ENCODE results near the gene MAZ. TPM values are rescaled to one million over a fixed set of nuclear protein-coding genes. Genes with fewer than 3 reads are reported as not detected.

MAZ gene
- total RNA-seq, 1 donor = 132 TPM

DNA sequence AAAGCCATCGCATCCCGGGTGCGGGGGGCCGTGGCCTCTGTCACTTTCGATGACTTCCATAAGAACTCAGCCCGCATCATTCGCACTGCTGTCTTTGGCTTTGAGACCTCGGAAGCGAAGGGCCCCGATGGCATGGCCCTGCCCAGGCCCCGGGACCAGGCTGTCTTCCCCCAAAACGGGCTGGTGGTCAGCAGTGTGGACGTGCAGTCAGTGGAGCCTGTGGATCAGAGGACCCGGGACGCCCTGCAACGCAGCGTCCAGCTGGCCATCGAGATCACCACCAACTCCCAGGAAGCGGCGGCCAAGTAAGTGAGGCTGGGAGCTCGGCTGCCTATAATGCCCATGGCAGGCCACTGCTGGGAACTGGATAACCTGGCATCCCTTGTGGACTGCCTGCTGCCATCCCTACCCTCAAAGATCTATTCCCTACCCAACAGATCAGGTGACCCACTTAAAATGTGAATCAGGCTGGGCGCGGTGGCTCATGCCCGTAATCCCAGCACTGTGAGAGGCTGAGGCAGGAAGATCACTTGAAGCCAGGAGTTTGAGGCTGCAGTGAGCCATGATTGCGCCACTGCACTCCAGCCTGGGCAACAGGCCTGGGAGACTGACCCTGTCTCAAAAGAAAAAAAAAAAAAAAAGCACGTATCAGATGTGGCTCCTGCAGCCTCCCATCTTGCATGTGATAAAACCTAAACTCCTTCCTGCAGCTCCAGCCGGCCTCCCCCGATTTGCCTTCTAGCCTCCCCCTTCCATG lies 38.4 kb downstream of the MAZ start:
- Histone ChIP-seq H3K4me3 (ENCODE audit: low read length) (no peak overlapping the region), H3K27me3 (ENCODE audit: insufficient read depth, low read length) (no peaks in the 10 kb centered on the region), H3K9me3 (ENCODE audit: low read depth, low read length) (no peaks in the 10 kb centered on the region), H3K4me1 (ENCODE audit: insufficient read depth, low read length) (no peaks in the 10 kb centered on the region)

DNA sequence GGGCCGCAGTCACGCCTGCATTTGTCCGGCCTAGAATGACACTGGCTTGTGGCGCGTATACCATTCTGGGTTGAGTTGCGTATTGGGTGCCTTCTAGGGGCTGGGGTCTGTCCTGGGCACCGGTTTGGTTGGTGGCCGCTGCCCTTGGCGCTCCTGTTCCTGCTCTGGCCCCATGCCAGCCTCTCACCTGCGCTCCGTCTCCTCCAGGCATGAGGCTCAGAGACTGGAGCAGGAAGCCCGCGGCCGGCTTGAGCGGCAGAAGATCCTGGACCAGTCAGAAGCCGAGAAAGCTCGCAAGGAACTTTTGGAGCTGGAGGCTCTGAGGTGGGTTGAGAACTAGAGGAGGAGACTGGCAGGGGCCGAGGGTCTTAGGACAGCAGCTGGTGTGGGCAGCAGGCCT lies 39.3 kb downstream of the MAZ start:
- Histone ChIP-seq H3K4me1 (ENCODE audit: insufficient read depth, low read length) (no peaks in the 10 kb centered on the region), H3K9me3 (ENCODE audit: low read depth, low read length) (no peaks in the 10 kb centered on the region), H3K4me3 (ENCODE audit: low read length) (no peak overlapping the region), H3K27me3 (ENCODE audit: insufficient read depth, low read length) (no peaks in the 10 kb centered on the region)

GRCh38 chr16:29848420-29849297 lies 42.3 kb downstream of the MAZ start:
- Histone ChIP-seq H3K27me3 (ENCODE audit: insufficient read depth, low read length) (no peaks in the 10 kb centered on the region), H3K4me1 (ENCODE audit: insufficient read depth, low read length) (no peaks in the 10 kb centered on the region), H3K4me3 (ENCODE audit: low read length) (no peak overlapping the region), H3K9me3 (ENCODE audit: low read depth, low read length) (no peaks in the 10 kb centered on the region)

DNA sequence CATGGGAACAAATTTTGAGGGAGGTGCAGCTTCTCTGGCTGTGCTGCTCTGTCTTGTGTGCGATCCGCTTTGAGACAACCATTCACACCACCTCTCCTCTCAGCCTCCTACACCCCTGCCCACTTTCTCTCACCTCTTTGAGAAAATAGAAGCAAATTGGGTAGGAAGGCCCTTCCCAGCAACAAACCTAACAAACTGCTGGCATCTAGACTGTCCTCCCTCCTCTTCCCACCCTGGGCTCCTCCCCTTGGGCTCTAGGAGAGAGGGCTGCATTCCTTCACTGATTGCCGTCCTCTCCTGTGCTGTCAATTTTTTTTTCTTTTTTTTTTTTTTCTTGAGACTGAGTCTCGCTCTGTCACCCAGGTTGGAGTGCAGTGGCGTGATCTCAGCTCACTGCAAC lies 43.2 kb downstream of the MAZ start:
- H3K9me3 ChIP-seq (ENCODE audit: low read depth, low read length) = no peaks in the 10 kb centered on the region
- H3K27me3 ChIP-seq (ENCODE audit: insufficient read depth, low read length) = no peaks in the 10 kb centered on the region
- no peak overlapping the region for H3K4me3 ChIP-seq (ENCODE audit: low read length)
- H3K4me1 ChIP-seq (ENCODE audit: insufficient read depth, low read length) = no peaks in the 10 kb centered on the region

DNA sequence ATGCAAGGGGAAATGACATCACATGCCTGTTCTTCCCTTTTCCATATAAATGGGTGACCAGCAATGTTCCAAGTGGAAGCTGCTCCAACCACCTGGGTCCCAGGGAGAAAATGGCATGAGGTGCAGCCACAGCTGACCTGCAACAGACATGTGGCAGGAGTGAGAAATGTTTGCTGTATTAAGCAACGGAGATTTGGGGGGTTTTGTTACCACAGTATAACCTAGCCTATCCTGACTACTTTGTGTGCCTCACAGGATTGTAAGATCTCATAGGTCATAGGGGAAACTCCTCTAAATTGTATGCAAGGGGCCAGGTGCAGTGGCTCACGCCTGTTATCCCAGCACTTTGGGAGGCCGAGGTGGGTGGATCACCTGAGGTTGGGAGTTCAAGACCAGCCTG lies 44.7 kb downstream of the MAZ start:
- no peak overlapping the region for H3K4me3 ChIP-seq (ENCODE audit: low read length)

DNA sequence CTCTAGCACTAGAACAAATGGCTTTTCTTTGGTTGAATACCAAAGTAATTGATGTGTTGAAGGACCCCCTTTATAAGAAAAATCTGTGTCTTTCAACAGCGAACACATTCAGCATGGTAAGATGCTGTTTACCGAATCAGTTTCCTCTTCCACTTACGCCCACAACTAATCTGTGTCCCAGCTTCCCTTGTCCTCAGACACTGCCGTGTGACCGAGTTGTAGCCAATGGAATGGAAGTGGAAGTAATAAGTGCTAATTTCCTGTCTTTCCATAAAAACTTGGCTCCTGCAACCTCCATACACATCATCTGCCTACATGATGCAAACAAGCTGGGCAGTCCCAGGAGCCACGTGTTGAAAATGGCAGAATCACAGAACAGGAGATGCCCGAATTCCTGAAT lies 46.3 kb downstream of the MAZ start:
- H3K4me1 ChIP-seq (ENCODE audit: insufficient read depth, low read length) = no peaks in the 10 kb centered on the region
- no peaks in the 10 kb centered on the region for H3K27me3 ChIP-seq (ENCODE audit: insufficient read depth, low read length)
- H3K4me3 ChIP-seq (ENCODE audit: low read length) = no peak overlapping the region
- no peaks in the 10 kb centered on the region for H3K9me3 ChIP-seq (ENCODE audit: low read depth, low read length)

More for the DNA sequence above, 44.7 kb downstream of the MAZ start:
- Histone ChIP-seq H3K4me1 (ENCODE audit: insufficient read depth, low read length) (no peaks in the 10 kb centered on the region), H3K9me3 (ENCODE audit: low read depth, low read length) (no peaks in the 10 kb centered on the region), H3K27me3 (ENCODE audit: insufficient read depth, low read length) (no peaks in the 10 kb centered on the region)

DNA sequence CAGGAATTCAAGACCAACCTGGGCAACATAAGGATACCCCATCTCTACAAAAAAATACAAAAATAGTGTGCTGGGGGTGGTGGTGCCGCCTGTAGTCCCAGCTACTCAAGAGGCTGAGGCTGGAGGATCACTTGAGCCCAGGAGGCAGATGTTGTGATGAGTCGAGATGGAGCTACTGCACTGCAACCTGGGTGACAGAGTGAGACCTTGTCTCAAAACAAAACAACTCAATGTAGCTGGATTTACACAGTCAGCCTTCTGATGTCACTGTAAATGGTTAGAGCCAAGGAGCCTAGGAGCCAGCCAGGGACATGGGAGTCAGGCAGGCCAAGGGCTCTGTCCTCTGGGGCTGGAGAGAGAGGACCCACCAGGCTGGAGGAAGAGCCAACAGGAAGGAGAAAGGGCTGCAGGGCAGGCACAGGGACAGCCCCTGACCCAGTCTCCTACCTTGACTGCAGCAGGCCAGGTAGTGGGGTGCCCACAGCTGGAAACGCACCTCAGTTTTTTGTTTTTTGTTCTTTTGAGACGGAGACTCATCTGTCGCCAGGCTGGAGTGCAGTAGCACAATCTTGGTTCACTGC lies 48.3 kb downstream of the MAZ start:
- no peaks in the 10 kb centered on the region for H3K9me3 ChIP-seq (ENCODE audit: low read depth, low read length)
- H3K4me1 ChIP-seq (ENCODE audit: insufficient read depth, low read length) = no peaks in the 10 kb centered on the region
- no peaks in the 10 kb centered on the region for H3K27me3 ChIP-seq (ENCODE audit: insufficient read depth, low read length)
- H3K4me3 ChIP-seq (ENCODE audit: low read length) = no peak overlapping the region

- Histone ChIP-seq H3K4me1 (ENCODE audit: insufficient read depth, low read length) (peaks cover 20% of the 10 kb centered on the region), H3K27me3 (ENCODE audit: insufficient read depth, low read length) (no peaks in the 10 kb centered on the region), H3K9me3 (ENCODE audit: low read depth, low read length) (no peaks in the 10 kb centered on the region), H3K4me3 (ENCODE audit: low read length) (no peak overlapping the region)
Observed at GRCh38 chr16:29857133-29857760, 50.9 kb downstream of the MAZ start.

GRCh38 chr16:29858149-29858849 lies 52.0 kb downstream of the MAZ start:
- Histone ChIP-seq H3K27me3 (ENCODE audit: insufficient read depth, low read length) (no peaks in the 10 kb centered on the region), H3K4me3 (ENCODE audit: low read length) (no peak overlapping the region), H3K9me3 (ENCODE audit: low read depth, low read length) (no peaks in the 10 kb centered on the region), H3K4me1 (ENCODE audit: insufficient read depth, low read length) (peaks cover 24% of the 10 kb centered on the region)

GRCh38 chr16:29858974-29859373 lies 52.6 kb downstream of the MAZ start:
- H3K4me3 ChIP-seq (ENCODE audit: low read length) = no peak overlapping the region

GRCh38 chr16:29860218-29860617 lies 53.9 kb downstream of the MAZ start:
- Histone ChIP-seq H3K4me1 (ENCODE audit: insufficient read depth, low read length) (peaks cover 29% of the 10 kb centered on the region), H3K4me3 (ENCODE audit: low read length) (no peak overlapping the region), H3K9me3 (ENCODE audit: low read depth, low read length) (no peaks in the 10 kb centered on the region), H3K27me3 (ENCODE audit: insufficient read depth, low read length) (no peaks in the 10 kb centered on the region)

More at GRCh38 chr16:29858974-29859373, 52.6 kb downstream of the MAZ start:
- peaks cover 29% of the 10 kb centered on the region for H3K4me1 ChIP-seq (ENCODE audit: insufficient read depth, low read length)
- H3K9me3 ChIP-seq (ENCODE audit: low read depth, low read length) = no peaks in the 10 kb centered on the region
- H3K27me3 ChIP-seq (ENCODE audit: insufficient read depth, low read length) = no peaks in the 10 kb centered on the region

Other genes with a start within 250 kb of the MAZ start
- 29.7 TPM for gene SPN, start 143.3 kb upstream of the MAZ start, total RNA-seq
- 0.21 TPM for gene QPRT, start 127.3 kb upstream of the MAZ start, total RNA-seq
- gene C16orf54, start 60.5 kb upstream of the MAZ start, total RNA-seq = 87.9 TPM
- not detected for gene ZG16, start 28.3 kb upstream of the MAZ start, total RNA-seq
- gene KIF22, start 15.8 kb upstream of the MAZ start, total RNA-seq = 78.5 TPM
- gene PRRT2, start 5.7 kb downstream of the MAZ start, total RNA-seq = 0.52 TPM
- gene PAGR1, start 9.6 kb downstream of the MAZ start, total RNA-seq = 14.4 TPM
- 75.6 TPM for gene MVP, start 13.9 kb downstream of the MAZ start, total RNA-seq
- 22.1 TPM for gene CDIPT, start 56.7 kb downstream of the MAZ start, total RNA-seq
- gene SEZ6L2, start 93.0 kb downstream of the MAZ start, total RNA-seq = under 0.01 TPM
- gene ASPHD1, start 94.0 kb downstream of the MAZ start, total RNA-seq = not detected
- gene KCTD13, start 119.7 kb downstream of the MAZ start, total RNA-seq = 21.5 TPM
- 61.1 TPM for gene TMEM219, start 155.6 kb downstream of the MAZ start, total RNA-seq
- gene TAOK2, start 167.3 kb downstream of the MAZ start, total RNA-seq = 10.5 TPM
- 3.9 TPM for gene HIRIP3, start 189.1 kb downstream of the MAZ start, total RNA-seq
- 32.0 TPM for gene INO80E, start 189.7 kb downstream of the MAZ start, total RNA-seq
- gene DOC2A, start 204.5 kb downstream of the MAZ start, total RNA-seq = not detected
- not detected for gene C16orf92, start 216.7 kb downstream of the MAZ start, total RNA-seq
- gene TLCD3B, start 224.7 kb downstream of the MAZ start, total RNA-seq = not detected

All from mononuclear cell (primary cell).